ENCODE measurements around the gene HCN1. TPM values are rescaled to one million over a fixed set of nuclear protein-coding genes. Genes with fewer than 3 reads are reported as not detected.

Gene HCN1
- total and polyA plus RNA-seq, 2 of the 8 experiments (the other 6 are each of a cell fraction or from before 2014, with no cell fraction given), result 1.1 to 6.7 TPM

GRCh38 chr5:45542421-45542820 is 153.8 kb downstream of the HCN1 start (continued):
- no peak for TF ChIP-seq CHD7 (IDR thresholded peaks at IDR 0.05; ENCODE audit: insufficient replicate concordance, low read length)
- TF ChIP-seq RFX5 (IDR thresholded peaks at IDR 0.05; ENCODE audit: borderline replicate concordance, low read depth, low read length), result no peak
- no peak for TF ChIP-seq SIN3A (conservative IDR thresholded peaks at IDR 0.05 in 1 of 2, IDR thresholded peaks at IDR 0.05 in 1 of 2; ENCODE audit: low read depth in 1 of 2, low read length in 2 of 2)

Data from H1 (cell line).